ENCODE data around the gene DLGAP1.

DNA sequence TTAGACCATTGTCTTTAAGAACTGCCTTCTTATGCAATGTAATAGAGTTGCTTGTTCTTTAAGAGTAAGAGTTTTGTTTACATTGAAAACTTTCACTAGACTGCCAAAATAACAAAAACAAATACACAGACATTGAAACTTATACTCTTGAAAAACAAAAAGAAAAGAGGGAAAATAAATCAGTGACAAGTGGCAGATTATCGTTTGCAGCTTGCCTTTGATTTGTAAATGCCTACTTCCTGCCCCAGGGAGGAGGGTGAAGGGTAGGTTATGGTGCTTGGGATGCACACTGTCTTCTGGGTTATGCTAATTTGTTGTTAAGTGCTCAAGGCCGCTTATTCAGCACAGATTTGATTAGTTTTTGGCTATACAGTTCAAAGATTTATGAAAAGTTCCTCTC is 806.5 kb downstream of the DLGAP1 start:
- TF ChIP-seq POLR2A (IDR thresholded peaks at IDR 0.05; ENCODE audit: low read length) = no peak
- TF ChIP-seq GATA1 (IDR thresholded peaks at IDR 0.05; ENCODE audit: low read depth, low read length) = no peak

All from erythroblast (primary cell).